T-helper 17 cell (primary cell): ENCODE results near the gene ARVCF. TPM values are rescaled to one million over a fixed set of nuclear protein-coding genes. Genes with fewer than 3 reads are reported as not detected.

Experiments used
- ATAC-seq: fragments of 150-1000 bp; cut with Tn5 transposase; 2 replicates; pipeline ENCODE4 v1.10.0; 2021; ENCODE audit warnings: mild to moderate bottlenecking, moderate library complexity
- DNase-seq, 3 donors: peaks; one replicate each; pipeline versions ENCODE4 v3.0.0 to v3.0.0-alpha.2; 2020 to 2021
- H3K9me3 ChIP-seq: one replicate; pipeline ENCODE4 v1.7.0; 2013; ENCODE audit warnings: low read length, mild to moderate bottlenecking; ENCODE audit not compliant: control insufficient read depth, poor library complexity, severe bottlenecking
- H3K27ac Mint-ChIP-seq: one replicate; pipeline ENCODE4 v1.8.0; 2022; ENCODE audit warnings: mild to moderate bottlenecking, moderate library complexity, mixed read lengths
- H3K27me3 Mint-ChIP-seq: one replicate; pipeline ENCODE4 v1.8.0; 2022; ENCODE audit warnings: mixed read lengths
- H3K36me3 Mint-ChIP-seq: one replicate; pipeline ENCODE4 v1.8.0; 2022; ENCODE audit warnings: low read depth, mixed read lengths
- H3K4me1 Mint-ChIP-seq: one replicate; pipeline ENCODE4 v1.8.0; 2022; ENCODE audit warnings: mild to moderate bottlenecking, mixed read lengths
- H3K4me3 Mint-ChIP-seq: one replicate; pipeline ENCODE4 v1.8.0; 2022; ENCODE audit warnings: mild to moderate bottlenecking, moderate library complexity, mixed read lengths
- total RNA-seq, 4 donors: library from RNA in 2 of 4; stranded (reverse) in 2 of 4; gene quantifications; one replicate each; pipeline ENCODE4 v1.2.3 and lab custom pipeline; 2022 to 2026

Gene ARVCF
- total RNA-seq, 2 donors from 2014 or later = 1.3 to 2.8 TPM

DNA sequence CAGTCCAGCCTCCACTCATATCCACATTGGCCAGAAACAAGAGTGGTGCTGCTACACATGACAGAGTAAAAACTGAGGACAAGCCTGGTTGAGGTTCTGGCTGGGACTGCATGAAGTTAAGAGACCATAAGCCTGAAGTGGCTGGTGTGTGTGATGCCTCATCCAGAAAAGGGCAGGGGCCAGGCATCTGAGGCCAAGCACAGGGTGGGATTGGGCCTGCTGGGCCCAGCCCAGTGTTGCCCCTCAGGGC lies 25.3 kb downstream of the ARVCF start:
- Mint-ChIP-seq H3K4me3 (no peak overlapping the region), H3K27me3 (no peaks in the 10 kb centered on the region), H3K4me1 (peaks cover 5% of the 10 kb centered on the region), H3K27ac (no peak overlapping the region), H3K36me3 (no peaks in the 10 kb centered on the region)
- ATAC-seq (no peak), DNase-seq (no peak)
- no peaks in the 10 kb centered on the region for H3K9me3 ChIP-seq

DNA sequence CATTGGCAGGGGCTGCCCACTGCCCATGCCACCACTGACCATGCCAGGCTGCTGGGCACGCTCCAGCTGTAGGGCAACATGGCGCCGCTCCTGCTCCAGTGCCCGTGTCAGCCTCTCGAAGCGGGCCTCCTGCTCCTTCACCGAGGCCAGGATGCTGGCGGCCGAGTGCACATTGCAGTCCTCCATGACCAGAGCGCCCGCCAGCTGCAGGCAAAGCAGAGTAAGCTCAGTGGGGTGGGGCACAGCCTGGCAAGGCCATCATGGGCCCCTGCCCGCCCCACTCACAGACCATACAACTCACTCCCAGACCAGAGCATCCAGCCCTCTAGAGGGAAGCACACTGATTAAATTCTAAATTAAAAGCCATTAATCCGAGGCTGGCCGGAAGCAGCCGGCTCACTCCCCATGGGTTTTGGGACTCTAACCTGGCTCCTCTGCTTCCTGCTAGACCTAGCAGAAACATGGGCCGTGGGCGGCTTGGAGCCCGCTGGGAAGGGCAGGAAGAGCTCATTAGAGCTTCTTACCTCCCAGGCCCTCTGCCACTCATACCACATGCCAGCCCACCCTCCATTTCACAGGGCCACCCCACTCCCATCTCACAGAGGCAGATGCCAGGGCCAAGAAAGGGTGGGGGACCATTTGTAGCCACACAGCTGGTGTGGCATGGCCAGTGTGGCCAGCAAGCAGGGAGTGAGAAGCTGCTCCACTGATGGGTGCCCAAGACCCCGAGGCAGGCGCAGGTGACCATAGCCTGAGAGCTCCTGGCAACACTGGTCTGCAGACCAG lies 25.8 kb downstream of the ARVCF start:
- no peaks in the 10 kb centered on the region for H3K36me3 Mint-ChIP-seq
- H3K4me1 Mint-ChIP-seq = peaks cover 5% of the 10 kb centered on the region
- H3K9me3 ChIP-seq = no peaks in the 10 kb centered on the region
- H3K27ac Mint-ChIP-seq = peak overlapping the region; percentile 32
- no peak overlapping the region for H3K4me3 Mint-ChIP-seq
- no peak for ATAC-seq
- H3K27me3 Mint-ChIP-seq = no peaks in the 10 kb centered on the region
- DNase-seq = no peak

DNA sequence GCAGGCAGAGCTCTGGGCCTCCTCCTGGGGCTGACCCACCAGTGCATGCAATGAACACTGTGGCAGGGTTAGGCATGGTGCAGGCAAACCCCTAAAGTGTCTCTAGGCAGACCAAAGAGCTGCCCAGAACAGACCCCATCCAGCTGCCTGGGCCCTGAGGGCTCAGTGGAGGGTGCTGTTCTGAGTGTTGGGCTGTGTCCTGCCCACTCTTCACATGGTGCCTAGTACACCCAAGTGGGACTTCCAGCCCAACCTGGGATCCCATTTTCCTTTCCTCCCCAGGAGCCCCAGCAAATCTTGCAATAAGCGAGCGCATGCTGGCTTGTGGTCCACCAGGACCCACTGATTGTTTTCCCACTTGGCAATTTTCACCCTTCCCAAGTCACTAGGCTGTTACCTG lies 26.4 kb downstream of the ARVCF start:
- no peak for ATAC-seq
- peaks cover 5% of the 10 kb centered on the region for H3K4me1 Mint-ChIP-seq
- no peaks in the 10 kb centered on the region for H3K27me3 Mint-ChIP-seq
- H3K4me3 Mint-ChIP-seq = no peak overlapping the region
- no peaks in the 10 kb centered on the region for H3K36me3 Mint-ChIP-seq
- peak overlapping the region; percentile 32 for H3K27ac Mint-ChIP-seq
- DNase-seq = no peak
- H3K9me3 ChIP-seq = no peaks in the 10 kb centered on the region

DNA sequence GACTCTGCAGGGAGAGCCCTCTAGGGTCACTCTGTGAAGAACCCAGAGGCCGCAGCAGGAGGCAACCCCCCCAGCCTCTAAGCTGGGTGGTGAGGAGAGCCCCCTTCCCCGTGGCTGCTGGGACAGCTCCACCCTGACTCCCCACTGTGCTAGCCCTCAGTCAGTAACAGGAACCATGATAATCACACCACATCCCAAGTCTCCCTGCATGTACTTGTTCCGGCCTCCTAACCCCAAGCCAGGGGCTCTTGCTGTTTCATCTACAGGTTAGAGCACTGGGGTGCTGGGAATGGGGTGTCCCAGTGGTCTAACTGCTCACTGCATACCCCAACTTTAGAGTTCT lies 26.9 kb downstream of the ARVCF start:
- no peaks in the 10 kb centered on the region for H3K27me3 Mint-ChIP-seq
- H3K4me3 Mint-ChIP-seq = no peak overlapping the region
- H3K27ac Mint-ChIP-seq = peak overlapping the region; percentile 32
- H3K36me3 Mint-ChIP-seq = no peaks in the 10 kb centered on the region
- no peak for DNase-seq
- H3K4me1 Mint-ChIP-seq = peaks cover 2% of the 10 kb centered on the region
- ATAC-seq = no peak
- no peaks in the 10 kb centered on the region for H3K9me3 ChIP-seq

DNA sequence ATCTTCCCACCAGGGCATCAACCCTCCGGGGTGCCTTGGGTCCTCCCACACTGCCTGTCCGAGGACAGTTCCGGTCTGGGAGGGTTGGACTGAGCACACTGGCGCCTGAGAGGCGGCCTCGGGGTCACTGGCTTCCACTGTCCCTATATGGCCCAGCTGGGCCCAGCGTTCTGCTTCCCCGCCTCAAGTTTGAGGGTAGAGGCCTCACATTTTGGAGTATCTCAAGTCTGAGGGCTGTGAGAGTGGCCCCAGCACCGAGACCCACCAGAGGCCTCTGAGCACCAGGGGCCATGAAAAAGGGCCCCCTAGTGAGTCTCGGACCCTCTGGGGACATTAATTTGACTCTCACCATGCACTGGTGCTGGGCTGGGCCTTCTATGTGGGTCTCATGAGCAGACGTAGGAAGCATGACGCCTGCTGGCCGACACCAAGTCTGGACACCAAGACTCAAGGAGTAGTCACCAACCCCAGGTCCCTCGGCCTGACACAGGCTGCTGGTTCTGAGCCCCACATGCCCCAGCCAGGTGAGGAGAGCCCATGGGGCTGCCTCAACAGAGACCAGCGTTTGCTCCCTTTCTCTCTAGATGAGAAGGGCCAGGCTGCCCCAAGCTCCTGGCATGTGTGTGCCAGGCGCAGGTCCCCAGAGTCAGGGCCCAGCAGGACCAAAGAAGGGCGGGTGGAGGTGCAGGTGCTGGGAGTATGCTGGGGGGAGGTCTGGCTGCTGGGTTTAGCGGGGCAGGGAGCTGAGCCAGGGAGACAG lies 27.5 kb downstream of the ARVCF start:
- no peak overlapping the region for H3K4me3 Mint-ChIP-seq
- no peaks in the 10 kb centered on the region for H3K36me3 Mint-ChIP-seq
- H3K4me1 Mint-ChIP-seq = peaks cover 2% of the 10 kb centered on the region
- H3K27ac Mint-ChIP-seq = no peak overlapping the region
- ATAC-seq (no peak), DNase-seq (no peak)
- no peaks in the 10 kb centered on the region for H3K27me3 Mint-ChIP-seq
- H3K9me3 ChIP-seq = no peaks in the 10 kb centered on the region

DNA sequence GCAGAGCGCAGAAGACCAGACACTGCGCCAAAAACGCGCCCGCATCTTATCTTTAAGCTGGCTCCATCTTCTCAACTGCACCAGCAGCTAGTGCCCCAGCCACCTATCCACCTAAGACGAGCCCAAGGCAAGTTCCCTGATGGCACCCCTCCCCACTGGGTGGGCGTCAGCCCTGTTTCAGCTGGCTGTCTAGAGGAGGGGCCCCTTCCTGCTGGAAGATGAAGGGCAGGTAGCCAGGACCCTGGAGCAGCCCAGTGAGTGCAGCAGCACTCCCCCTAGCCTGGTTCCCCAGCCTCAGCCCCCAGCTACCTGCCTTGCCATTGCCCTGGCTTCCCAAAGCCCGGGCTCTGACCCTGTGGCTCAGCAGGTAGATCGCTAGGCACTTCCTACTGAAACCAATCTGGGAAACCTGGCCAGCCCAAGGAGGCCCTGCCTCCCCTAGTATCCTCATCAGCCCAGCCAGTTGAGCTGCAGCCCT lies 28.3 kb downstream of the ARVCF start:
- Mint-ChIP-seq H3K4me1 (no peaks in the 10 kb centered on the region), H3K36me3 (no peaks in the 10 kb centered on the region), H3K27ac (no peak overlapping the region), H3K4me3 (peak overlapping the region; percentile 75), H3K27me3 (no peaks in the 10 kb centered on the region)
- H3K9me3 ChIP-seq = no peaks in the 10 kb centered on the region
- ATAC-seq = no peak
- DNase-seq = no peak

DNA sequence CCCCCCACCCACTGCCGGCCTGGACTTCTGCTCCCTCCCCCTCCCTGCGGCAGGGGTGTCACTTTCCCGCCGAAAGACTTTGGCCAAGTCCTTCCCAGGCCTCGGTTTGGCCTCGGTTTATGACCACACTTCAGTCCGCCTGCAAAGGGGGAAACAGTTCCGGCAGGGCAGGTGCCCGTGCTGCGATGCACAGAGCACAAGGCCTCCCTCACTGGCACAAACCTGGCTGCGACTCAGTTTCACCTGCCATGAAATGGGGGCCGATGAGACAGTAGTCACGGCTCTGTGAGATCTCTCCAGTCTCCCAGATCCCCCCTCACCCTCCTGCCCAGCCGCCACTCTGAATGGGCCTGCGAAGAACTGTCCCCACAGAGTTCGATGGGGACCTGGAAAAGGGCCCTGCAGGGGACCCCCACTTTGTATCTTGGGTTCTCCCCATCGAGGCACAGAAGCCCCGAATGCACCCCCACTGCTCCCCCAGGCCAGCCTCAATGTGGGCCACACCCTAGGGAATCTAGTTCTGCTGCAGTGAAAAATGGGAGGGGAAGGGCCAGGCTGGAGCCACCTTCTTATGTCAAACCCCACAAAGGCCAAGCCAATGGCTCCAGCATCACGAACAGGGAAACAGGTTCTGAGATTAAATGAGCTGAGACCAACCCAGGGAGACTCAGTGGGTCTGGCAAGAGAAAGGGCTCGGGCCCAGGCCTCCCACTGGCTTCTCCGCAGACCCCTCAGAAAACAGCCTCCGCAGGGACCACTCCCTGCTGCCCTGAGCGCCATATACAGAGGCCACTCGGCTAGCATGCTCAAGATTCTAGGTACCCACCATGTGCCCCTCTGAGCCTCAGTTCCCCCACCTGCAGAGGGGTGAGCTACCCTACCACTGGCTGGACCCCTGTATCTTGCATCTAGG lies 29.0 kb downstream of the ARVCF start:
- Mint-ChIP-seq H3K27me3 (no peaks in the 10 kb centered on the region), H3K4me3 (peak overlapping the region; percentile 75), H3K36me3 (no peaks in the 10 kb centered on the region)

DNA sequence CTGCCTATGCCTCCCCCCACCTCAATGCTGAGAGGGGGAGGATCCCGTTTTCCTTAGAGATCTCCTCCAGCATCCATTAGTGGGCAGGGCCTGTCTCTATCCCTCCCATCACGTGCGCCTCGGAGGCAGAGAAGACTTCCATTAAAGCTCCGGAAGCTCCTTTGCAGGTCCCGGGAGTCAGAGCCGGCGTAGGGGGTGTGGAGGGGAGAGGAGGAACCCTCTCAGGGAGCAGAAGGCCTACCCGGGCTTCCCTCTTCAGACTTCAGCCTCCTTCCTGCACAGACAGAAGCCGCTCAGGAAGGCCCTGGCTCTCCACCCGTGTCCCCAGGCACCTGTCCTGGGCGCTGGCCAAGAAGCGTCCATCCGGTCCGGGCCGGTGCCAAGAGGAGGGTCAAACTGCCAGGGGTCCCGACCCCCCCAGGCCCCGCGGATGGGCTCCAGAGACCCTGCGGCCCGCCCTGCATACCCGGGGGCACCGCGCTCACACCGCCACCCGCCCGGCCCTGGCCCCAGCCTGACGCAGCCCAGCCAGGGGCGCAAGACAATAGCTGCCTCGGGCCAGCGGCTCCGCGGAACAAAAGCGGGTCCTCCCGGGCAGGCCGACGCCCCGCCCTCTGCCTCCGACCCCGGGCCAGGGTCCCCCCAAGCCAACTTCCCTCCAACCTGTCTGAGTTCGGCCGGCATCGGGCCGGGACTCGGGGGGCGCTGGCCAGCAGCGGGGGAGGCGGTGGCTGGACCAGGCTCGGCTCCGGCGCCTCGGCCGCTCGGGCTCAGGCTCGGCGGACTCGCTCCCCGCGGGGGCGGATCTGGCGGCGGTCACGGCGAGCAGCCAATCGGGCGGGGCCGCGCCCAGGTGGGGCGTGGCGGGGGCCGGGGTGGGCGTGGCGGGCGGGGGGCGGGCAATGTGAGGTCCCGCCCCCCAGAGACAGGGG lies 29.9 kb downstream of the ARVCF start:
- Mint-ChIP-seq H3K27ac (no peak overlapping the region), H3K27me3 (no peaks in the 10 kb centered on the region), H3K4me3 (peak overlapping the region; percentile 75), H3K36me3 (no peaks in the 10 kb centered on the region), H3K4me1 (no peaks in the 10 kb centered on the region)
- DNase-seq = peak; percentile 52 to 64 (median 58)
- H3K9me3 ChIP-seq = no peaks in the 10 kb centered on the region
- ATAC-seq = peak; percentile 94

More for the DNA sequence above, 29.0 kb downstream of the ARVCF start:
- Mint-ChIP-seq H3K4me1 (no peaks in the 10 kb centered on the region), H3K27ac (no peak overlapping the region)
- no peak for DNase-seq
- ATAC-seq = no peak
- H3K9me3 ChIP-seq = no peaks in the 10 kb centered on the region

DNA sequence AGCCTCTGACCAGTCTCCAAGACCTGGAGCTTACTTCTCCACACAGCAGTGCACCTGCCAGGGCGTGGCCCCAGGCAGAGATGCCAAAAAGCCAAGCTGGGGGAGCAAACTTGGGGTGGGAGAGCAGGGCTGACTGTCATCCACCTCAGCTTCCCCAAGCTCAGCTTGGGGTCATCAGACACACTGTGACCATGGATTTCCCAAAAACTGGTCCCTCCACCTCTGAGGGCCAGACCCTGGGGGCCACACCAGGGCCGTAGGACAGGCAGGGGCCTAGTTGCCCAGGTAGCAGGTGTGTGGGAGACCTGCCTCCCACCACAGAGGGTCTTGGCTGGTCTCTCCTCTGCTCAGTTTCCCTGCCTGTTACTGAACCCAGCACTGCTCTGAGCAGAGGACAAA lies 30.6 kb downstream of the ARVCF start:
- Mint-ChIP-seq H3K4me1 (no peaks in the 10 kb centered on the region), H3K27me3 (no peaks in the 10 kb centered on the region), H3K27ac (no peak overlapping the region), H3K36me3 (no peaks in the 10 kb centered on the region), H3K4me3 (peak overlapping the region; percentile 63)
- ATAC-seq (no peak), DNase-seq (no peak)
- H3K9me3 ChIP-seq = no peaks in the 10 kb centered on the region

DNA sequence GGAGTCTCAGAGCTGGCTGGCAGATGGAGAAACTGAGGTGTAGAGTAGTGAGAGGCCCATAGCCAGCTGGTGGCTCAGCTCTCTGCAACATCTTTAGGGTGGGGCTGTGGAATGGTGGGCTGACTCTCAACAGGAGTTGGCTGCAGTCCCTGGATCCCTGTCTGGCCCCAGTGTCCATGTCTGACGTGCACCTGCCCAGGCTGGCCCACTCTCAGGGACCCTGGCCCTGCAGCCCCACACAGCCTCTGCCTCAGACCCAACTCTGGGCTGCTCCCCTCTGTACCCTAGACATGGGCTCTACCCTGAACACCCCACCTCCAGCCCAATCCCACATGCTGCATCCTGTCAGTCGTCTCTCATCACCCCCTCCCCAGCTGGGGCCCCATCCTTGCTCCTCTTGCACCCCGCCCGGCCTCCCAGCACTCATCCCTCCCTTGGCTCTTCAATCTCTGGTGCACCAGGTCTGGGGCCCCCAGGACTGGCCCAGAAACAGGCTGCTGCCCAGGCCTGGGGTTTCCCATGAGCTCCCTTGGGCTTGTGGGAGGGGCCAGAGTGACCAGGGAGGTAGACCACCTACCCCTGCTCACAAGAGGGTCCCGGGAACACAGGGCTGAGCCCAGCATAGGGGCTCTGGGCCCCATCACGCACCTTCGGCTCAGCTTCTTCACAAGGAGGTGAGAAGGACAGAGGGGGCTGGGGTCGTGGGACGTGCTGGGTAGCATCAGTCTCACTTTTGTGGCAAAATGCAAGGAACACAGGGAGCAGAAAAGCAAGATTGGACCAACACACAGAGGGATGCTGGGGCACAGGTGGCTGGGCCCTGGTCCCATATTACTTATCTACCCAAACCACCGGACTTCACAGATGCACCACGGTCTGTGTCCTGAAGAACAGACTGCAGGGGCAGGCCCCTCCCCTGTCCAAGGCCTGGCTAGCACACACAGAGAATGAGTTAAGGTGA lies 31.5 kb downstream of the ARVCF start:
- no peak overlapping the region for H3K4me3 Mint-ChIP-seq
- H3K27me3 Mint-ChIP-seq = no peaks in the 10 kb centered on the region
- H3K4me1 Mint-ChIP-seq = no peaks in the 10 kb centered on the region
- H3K36me3 Mint-ChIP-seq = no peaks in the 10 kb centered on the region
- no peak overlapping the region for H3K27ac Mint-ChIP-seq
- H3K9me3 ChIP-seq = no peaks in the 10 kb centered on the region
- ATAC-seq = no peak
- DNase-seq = no peak

DNA sequence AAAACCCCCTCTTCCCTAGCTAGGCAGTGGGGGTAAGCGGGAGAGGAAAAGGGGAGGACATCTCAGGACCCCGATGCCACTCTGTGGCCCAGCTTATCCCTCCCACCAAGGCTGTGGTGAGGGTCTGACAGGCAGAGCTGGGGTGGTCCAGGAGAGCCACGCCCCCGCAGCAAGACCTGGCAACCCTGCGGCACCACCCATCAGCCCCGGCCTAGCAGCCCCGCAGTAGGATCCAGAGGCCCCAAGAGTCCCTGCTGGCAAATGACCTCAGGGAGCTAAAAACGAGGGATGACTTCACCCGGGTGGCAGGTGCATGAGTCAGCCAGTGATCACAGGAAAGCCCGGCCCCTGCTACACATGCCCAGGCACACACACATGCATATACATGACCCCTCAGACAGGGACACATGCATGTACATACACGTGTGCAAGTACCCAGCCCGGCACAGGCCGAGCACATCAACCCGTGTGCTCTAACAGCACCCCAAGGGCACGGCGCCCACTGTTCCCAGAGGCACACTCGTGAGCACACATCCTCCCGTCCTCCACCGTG lies 32.3 kb downstream of the ARVCF start:
- Mint-ChIP-seq H3K36me3 (no peaks in the 10 kb centered on the region), H3K27ac (no peak overlapping the region), H3K27me3 (no peaks in the 10 kb centered on the region), H3K4me3 (no peak overlapping the region), H3K4me1 (no peaks in the 10 kb centered on the region)
- DNase-seq = no peak
- no peaks in the 10 kb centered on the region for H3K9me3 ChIP-seq
- no peak for ATAC-seq
